Ascending aorta (tissue), 2 donors: ENCODE measurements around the gene PPWD1. TPM values are rescaled to one million over a fixed set of nuclear protein-coding genes. Genes with fewer than 3 reads are reported as not detected.

ENCODE experiments used
- DNase-seq, 2 donors: peaks; one replicate each; pipeline ENCODE4 v3.0.0-alpha.2; 2019; ENCODE audit warnings: low spot score in 2 of 2
- H3K27ac ChIP-seq, 2 donors: fragments of 200-600 bp; sonication (generic); one replicate each; pipeline ENCODE4 v1.5.1; 2016 to 2017; ENCODE audit warnings: mild to moderate bottlenecking in 1 of 2
- H3K27me3 ChIP-seq: fragments of 200-600 bp; sonication (generic); one replicate; pipeline ENCODE4 v1.5.1; 2017
- H3K36me3 ChIP-seq, 2 donors: fragments of 200-600 bp; sonication (generic); one replicate each; pipeline ENCODE4 v1.5.1; 2016
- H3K4me1 ChIP-seq, 2 donors: fragments of 200-600 bp; sonication (generic); one replicate each; pipeline ENCODE4 v1.5.1; 2016 to 2017; ENCODE audit warnings: mild to moderate bottlenecking in 1 of 2
- H3K4me3 ChIP-seq, 2 donors: fragments of 200-600 bp; sonication (generic); one replicate each; pipeline ENCODE4 v1.5.1; 2016 to 2017; ENCODE audit warnings: mild to moderate bottlenecking in 1 of 2
- H3K9me3 ChIP-seq, 2 donors: fragments of 200-600 bp; sonication (generic); one replicate each; pipeline ENCODE4 v1.5.1; 2016
- CTCF ChIP-seq, 3 experiments: fragments of 200-600 bp in 2 of 3; fragments of 450-650 bp in 1 of 3; sonication (generic) in 2 of 3; IDR thresholded peaks; one replicate each; pipeline ENCODE4 v1.5.1; 2016 to 2019; ENCODE audit warnings: antibody characterized with exemption in 3 of 3, mild to moderate bottlenecking in 1 of 3, moderate library complexity in 1 of 3
- intact Hi-C: fragments of 100-400 bp; cut with DNase I; formaldehyde crosslinking; loops from one replicate; pipeline ENCODE4 v1.15.1; 2023
- total RNA-seq: library from RNA; depleted of rRNA; stranded (reverse); fragments of >200 nt; gene quantifications from one replicate; pipeline ENCODE4 v1.1.0, GENCODE V29; 2016

Gene PPWD1
- total RNA-seq, 1 donor from 2014 or later = 28.6 TPM

- Histone ChIP-seq H3K4me3 (no peak overlapping the region), H3K27me3 (no peaks in the 10 kb centered on the region), H3K4me1 (no peaks in the 10 kb centered on the region), H3K9me3 (no peaks in the 10 kb centered on the region), H3K27ac (no peak overlapping the region), H3K36me3 (no peaks in the 10 kb centered on the region)
- no peak for TF ChIP-seq CTCF (IDR thresholded peaks at IDR 0.05)
- no peak for DNase-seq
- intact Hi-C loops = no loop called here
These were observed 6.4 kb upstream of the PPWD1 start for GRCh38 chr5:65556718-65557117.

- intact Hi-C loops = loop anchor here (2.0 to 5.0 kb wide), 3 partner anchors 61 to 159 kb away; partner anchors contain the start of genes ADAMTS6, NLN, SGTB and SHLD3
- Histone ChIP-seq H3K27ac (peak overlapping the region; percentile 75 to 86), H3K36me3 (peaks cover 2 to 8% of the 10 kb centered on the region in 2 donors), H3K4me1 (peaks cover 0 to 12% of the 10 kb centered on the region in 2 donors), H3K9me3 (no peaks in the 10 kb centered on the region), H3K4me3 (peak overlapping the region; percentile 75 to 92), H3K27me3 (no peaks in the 10 kb centered on the region)
- no peak for DNase-seq
- TF ChIP-seq CTCF (IDR thresholded peaks at IDR 0.05) = no peak
These were observed 681 bp downstream of the PPWD1 start for GRCh38 chr5:65563777-65564176.

GRCh38 chr5:65566505-65566904, 3.4 kb downstream of the PPWD1 start:
- no peaks in the 10 kb centered on the region for H3K27me3 ChIP-seq
- H3K9me3 ChIP-seq = no peaks in the 10 kb centered on the region
- H3K4me3 ChIP-seq = no peak overlapping the region
- H3K4me1 ChIP-seq = peaks cover 0 to 12% of the 10 kb centered on the region in 2 donors
- peaks cover 2 to 18% of the 10 kb centered on the region in 2 donors for H3K36me3 ChIP-seq
- no peak for DNase-seq
- no peak for TF ChIP-seq CTCF (IDR thresholded peaks at IDR 0.05)
- no peak overlapping the region for H3K27ac ChIP-seq
- intact Hi-C loops = no loop called here

GRCh38 chr5:65570598-65571226, 7.6 kb downstream of the PPWD1 start:
- no peak for DNase-seq
- Histone ChIP-seq H3K4me3 (no peak overlapping the region), H3K27ac (no peak overlapping the region), H3K4me1 (no peaks in the 10 kb centered on the region), H3K36me3 (peaks cover 8 to 38% of the 10 kb centered on the region in 2 donors), H3K9me3 (no peaks in the 10 kb centered on the region), H3K27me3 (no peaks in the 10 kb centered on the region)
- TF ChIP-seq CTCF (IDR thresholded peaks at IDR 0.05) = no peak
- intact Hi-C loops = no loop called here

- H3K27me3 ChIP-seq = no peaks in the 10 kb centered on the region
- no peaks in the 10 kb centered on the region for H3K9me3 ChIP-seq
- no peak overlapping the region for H3K27ac ChIP-seq
- TF ChIP-seq CTCF (IDR thresholded peaks at IDR 0.05) = no peak
- intact Hi-C loops = no loop called here
- H3K4me3 ChIP-seq = no peak overlapping the region
- peaks cover 25 to 61% of the 10 kb centered on the region in 2 donors for H3K36me3 ChIP-seq
- DNase-seq = no peak
- no peaks in the 10 kb centered on the region for H3K4me1 ChIP-seq
These were observed 14.0 kb downstream of the PPWD1 start for GRCh38 chr5:65577141-65577540.
